D341Med (cell line): ENCODE data around the gene AGAP3.
A peak's percentile ranks its signal among the peaks of the same experiment; 100 is the strongest.

Source experiments
- DNase-seq: peaks from one replicate; pipeline ENCODE4 v3.0.0; 2012; ENCODE audit warnings: low spot score

Gene AGAP3

DNA sequence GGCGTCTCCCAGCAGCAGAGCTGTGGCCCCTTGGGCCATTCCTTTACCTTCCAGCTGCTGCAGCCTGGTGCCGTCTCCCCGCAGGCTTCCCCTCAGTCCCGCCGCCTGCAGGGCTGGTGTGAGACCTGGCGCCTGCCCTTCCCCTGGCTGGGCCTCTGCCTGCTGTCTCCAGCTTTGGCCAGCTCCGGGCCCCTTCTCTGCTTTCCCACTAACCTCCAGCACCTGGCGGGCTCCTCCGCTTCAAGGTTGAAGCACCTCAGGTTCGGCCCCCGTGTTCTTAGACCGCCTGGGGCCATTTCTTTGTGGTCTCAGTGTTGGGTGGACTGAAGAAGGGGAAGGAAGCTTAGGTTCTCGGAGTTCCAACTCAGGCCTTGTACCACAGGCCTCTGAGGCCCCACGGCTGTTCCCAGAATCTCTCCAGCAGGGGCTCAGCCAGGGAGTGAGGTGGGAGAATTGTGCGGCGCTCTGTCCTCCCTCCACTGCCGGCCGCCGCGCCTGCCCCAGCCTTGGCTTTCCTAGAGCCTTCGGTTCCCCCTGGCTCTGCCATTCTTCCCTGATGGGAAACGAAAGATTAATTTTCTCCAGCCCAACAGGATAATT is 50.9 kb downstream of the AGAP3 start:
- DNase-seq, result no peak

GRCh38 chr7:151137791-151138152 is 51.5 kb downstream of the AGAP3 start:
- DNase-seq, result no peak

GRCh38 chr7:151138153-151138851 is 52.0 kb downstream of the AGAP3 start:
- no peak for DNase-seq

- DNase-seq, result no peak
These were observed 53.0 kb downstream of the AGAP3 start for GRCh38 chr7:151139071-151139790.

DNA sequence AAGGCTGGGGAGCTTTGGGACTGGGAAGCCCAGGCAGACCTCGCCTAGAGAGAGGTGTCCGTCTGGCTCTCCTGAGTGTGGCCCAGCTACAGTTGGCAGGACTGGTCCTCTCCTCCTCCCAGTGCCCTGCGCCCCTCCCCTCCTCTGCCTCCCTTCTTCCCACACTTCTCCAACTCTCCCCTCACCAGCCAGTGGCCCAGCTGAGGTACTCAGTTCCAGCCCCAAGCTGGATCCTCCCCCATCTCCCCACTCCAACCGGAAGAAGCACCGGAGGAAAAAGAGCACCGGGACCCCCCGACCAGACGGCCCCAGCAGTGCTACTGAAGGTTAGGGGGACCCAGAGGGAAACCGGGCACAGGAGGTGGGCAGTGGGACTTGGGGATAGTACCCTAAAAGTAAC is 53.5 kb downstream of the AGAP3 start:
- DNase-seq, result no peak

DNA sequence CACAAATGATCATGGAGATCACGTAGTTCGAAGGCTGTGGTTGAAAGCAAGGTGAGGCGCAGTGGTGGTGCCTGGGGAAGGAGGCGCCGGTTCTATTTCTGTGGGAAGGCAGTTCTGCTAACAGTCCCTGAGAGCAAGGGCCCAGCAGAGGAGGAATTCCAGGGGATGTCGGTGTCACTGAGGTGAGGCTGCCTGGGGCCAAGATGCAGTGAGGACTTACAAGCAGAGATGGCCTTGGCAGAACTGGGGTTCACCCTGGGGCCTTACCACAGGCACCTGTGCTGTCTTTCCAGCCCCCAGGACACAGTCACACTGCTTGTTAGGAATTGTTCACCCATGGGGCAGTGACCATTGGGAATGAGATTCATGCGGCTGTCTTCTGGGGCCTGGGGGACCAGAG is 54.6 kb downstream of the AGAP3 start:
- no peak for DNase-seq

DNA sequence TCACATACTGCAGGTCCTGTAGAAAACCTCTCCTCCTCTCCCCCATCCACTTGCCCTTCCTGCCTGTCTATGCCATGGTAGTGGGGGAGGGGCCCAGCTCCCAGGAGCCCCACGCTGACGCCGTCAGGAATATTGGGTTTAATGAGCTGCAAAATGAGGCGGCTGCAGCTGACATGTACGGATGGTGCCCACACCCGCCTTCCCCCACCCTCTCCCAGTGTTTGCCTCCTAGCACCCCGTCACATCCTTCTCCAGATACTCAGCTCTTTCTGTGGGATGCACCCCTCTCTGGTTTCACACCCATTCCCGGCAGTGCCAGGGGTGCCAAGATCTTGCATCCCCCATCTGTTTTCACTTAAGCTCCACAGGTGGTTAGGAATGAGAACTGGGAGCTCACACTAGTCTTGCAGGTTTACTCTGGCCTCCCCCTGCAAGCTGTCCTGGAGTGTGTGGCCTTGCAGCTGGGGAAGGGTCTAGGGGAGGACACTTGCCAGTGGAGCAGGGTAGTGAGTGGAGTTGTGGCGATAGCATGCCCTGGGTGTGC is 55.1 kb downstream of the AGAP3 start:
- DNase-seq, result no peak

- no peak for DNase-seq
These were observed 55.8 kb downstream of the AGAP3 start for GRCh38 chr7:151141855-151142685.

DNA sequence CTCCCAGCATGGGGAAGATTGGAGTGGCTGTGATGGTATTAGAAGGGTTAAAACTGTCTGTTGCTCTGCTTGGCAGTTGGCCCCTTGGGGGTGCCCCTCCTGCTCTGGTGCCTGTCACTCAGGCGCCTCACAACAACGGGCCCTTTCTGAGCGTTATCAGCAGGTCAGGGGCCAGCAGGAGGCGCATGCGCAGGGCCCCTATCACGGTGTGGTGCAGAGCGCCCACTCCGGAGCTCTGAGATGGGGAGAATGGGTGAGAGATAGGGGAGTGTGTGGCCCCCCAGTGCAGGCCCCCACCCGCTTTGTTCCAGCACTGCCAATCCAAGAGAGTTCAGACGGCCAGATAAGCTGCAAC is 56.4 kb downstream of the AGAP3 start:
- no peak for DNase-seq

GRCh38 chr7:151143261-151144015 is 57.2 kb downstream of the AGAP3 start:
- no peak for DNase-seq

GRCh38 chr7:151144387-151144786 is 58.1 kb downstream of the AGAP3 start:
- no peak for DNase-seq

DNA sequence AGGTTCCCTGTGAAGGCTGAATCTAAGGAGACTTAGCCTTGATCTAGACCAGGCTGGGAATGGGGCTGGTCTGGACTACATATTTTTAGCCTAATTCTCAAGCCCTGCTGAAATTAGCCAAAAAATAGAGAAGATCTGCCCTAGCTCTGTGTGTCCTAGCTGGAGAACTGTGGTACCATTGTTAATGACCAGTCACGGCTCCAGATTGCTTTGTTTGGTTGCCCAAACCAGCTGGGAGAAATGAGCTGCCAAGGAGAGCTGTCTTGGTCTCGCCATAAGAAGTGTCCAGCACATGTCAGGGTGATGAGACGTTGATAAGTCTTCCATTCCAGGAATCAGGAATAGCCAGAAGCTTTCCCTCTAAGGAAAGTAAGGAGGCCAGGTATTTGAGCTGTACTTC is 60.5 kb downstream of the AGAP3 start:
- DNase-seq, result no peak

DNA sequence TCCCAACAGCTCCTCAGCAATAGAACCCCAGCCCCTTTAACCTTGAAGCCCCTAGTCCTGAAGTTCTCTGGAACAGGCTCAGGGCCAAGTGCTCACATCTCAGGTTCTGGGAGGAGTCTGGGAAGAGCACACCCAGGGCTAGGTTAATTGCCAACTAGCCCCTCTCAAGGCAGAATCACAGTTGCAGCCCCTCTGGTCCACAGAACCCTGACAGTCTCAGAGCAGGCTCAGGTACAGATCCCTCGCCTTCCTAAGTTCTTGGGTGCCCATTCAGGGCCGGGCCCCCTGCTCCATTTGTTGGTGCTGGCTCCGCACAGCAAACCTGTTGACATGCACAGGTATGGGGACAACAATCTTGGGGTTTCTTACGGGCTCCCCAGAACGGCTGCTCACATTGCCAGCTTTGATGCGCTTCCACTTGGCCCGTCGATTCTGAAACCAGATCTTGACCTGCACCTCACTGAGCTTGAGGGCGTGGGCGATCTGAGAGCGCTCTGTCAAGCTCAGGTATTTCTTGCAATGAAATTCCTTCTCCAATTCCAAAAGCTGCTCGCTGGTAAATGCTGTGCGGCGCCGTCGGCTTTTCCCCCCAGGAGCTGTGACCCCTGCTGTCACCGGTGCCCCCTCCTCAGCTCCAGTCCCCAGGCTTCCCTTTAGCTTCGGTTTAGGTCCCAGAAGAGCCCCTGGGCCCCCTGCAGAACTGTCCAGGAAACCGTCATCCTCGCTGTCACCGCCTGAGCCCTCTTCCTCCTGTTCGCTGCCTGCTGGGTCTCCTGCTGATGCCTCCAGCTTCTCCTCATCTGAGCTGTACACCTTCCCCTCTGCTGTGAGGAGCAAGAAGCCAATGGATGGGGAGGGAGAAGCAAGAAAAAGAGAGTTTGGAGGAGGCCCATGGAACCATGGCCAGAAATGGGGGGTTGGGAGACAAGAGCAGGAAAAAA is 62.3 kb downstream of the AGAP3 start:
- no peak for DNase-seq

DNA sequence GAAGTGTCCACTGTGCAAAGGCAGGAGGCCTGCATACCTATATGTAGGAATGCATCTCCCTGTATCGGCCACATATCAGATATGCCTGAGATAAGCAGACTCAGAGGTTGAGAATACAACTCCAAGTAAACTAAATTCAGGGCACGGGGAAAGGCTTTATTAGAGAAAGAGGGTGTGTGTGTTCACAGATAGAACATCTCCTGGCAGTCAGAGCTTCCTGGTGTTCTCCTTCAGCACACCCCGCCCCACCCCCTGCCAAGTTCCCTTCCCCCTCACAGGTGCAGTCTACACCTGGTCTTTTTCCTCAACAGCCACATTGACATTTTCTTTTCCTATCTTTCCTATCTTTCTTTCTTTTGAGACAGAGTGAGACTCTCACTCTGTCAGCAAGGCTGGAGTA is 64.1 kb downstream of the AGAP3 start:
- DNase-seq, result no peak

DNA sequence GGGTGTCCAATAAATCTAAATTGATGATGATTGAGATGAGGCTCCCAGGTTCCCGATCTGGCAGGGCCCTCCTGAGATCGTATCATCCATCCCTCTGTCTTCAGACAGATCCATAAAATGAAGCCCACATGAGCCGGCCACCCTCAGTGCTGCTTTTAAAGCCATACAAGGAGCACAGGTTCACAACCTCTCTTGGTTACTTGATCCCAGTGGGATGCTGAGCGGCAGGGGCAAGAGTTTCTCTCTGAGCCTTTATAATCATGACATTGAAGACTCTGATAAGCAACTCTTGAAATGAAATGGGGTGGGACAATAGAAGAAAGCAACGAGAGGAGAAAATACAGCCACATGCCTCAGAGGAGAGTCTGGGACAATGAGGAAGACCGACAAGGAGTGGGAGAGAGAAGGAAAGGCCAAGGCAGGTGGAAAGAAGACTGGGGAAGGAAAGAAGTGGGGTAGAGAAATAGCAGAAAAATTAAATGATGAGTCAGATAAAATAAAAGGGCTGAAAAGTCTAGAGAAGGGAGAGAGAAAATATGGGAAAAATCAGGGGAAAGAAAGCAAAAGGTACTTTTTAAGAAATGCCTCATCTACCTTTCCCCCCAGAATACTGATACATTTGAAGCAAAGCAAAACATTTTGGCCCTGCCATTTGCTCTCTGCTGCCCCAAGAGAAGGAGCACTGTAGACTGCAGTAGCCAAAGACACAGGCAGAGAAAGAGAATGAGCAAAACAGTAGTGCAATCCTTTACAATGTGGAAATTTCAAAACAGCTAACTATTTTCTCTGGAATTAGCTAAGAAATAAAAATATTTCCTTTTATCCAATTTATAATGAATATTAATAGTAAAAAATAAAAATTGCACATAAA is 66.6 kb downstream of the AGAP3 start:
- peak; percentile 16 for DNase-seq

DNA sequence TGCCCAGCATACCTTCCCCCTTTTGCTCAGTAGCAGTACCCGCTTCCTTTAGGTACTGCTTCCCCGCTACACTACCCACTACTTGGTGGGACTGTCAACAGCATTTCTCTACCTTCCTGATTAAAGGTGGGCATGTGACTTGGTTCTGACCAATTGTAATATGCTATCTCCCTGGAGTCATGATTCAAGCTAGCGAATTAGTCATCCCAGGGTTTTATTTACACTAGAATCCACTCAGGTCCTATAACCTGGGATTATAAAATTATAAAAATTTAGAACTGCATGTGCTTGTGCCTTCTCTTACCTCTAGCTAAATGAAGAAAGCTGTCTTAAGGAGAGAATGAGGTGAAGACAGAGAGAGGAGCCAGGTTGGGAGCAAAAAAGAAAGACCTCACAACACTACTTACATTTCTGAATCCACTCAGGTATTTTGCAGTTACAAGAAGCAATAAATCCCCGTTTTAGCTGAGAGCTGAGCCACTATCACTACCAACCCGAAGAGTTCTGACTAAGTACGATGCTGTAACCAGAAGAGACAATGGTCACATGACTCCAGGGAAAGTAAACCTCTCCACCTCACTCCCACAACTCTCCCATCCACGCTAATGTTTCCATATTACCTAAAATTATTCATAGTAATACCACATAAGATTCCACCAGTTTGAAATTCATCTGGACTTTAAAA is 71.5 kb downstream of the AGAP3 start:
- no peak for DNase-seq

DNA sequence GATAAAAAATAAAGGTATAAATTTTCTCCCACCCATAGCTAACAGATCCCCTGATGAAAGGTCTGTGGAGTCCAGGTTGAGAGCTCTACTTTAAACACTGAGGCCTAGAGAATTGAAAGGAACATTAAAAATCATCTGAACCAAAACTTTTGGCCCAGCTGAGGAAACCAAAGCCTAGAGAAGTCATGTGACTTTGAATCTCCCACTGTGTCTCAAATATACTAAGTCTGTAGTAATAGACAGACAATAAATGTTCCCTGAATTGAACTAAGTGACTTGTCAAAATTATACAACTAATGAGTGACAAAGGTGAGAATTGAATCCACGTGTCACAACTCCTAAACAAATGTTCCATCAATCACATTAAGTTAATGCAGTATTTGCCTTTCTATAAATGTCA is 75.5 kb downstream of the AGAP3 start:
- no peak for DNase-seq

GRCh38 chr7:151166629-151167196 is 80.4 kb downstream of the AGAP3 start:
- no peak for DNase-seq
